Measurements from ENCODE around the gene IL1F10. TPM values are rescaled to one million over a fixed set of nuclear protein-coding genes. Genes with fewer than 3 reads are reported as not detected.
A peak's percentile ranks its signal among the peaks of the same experiment; 100 is the strongest.

IL1F10 gene
- total RNA-seq, 3 donors from 2014 or later, result not detected

DNA sequence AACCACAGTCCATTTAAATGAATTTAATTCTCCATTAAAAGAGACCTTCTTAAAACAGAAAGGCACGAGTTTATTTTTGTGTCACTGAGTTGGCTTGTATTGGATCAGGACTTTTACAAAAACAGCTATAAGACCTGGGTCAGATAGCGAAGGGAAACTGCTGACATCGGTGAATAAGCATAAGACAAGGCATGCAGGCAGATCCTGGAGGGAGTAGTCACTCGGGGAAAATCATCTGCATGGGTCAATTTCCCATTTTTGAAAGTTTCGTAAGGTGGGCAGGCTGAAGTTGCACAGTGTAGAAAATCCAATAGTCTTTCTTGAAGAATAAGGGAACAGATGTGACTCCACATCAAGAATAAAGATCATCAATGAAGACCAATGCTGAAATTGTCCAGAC lies 28.1 kb upstream of the IL1F10 start:
- no peak for ATAC-seq
- no peak for TF ChIP-seq CTCF (IDR thresholded peaks at IDR 0.05)

GRCh38 chr2:113041871-113042270 lies 25.9 kb upstream of the IL1F10 start:
- Histone ChIP-seq H3K4me1 (ENCODE audit: low read depth) (no peaks in the 10 kb centered on the region), H3K36me3 (ENCODE audit: low read depth) (no peaks in the 10 kb centered on the region), H3K9me3 (no peaks in the 10 kb centered on the region), H3K4me3 (no peak overlapping the region)
- DNase-seq (no peak), ATAC-seq (peak; percentile 62)
- TF ChIP-seq CTCF (IDR thresholded peaks at IDR 0.05), result no peak
- intact Hi-C loops (cut with DNase I, micrococcal nuclease), result no loop called here

More for the DNA sequence above, 28.1 kb upstream of the IL1F10 start:
- H3K4me3 ChIP-seq, result no peak overlapping the region
- H3K9me3 ChIP-seq, result no peaks in the 10 kb centered on the region
- DNase-seq, result no peak
- intact Hi-C loops (cut with DNase I, micrococcal nuclease), result no loop called here
- no peaks in the 10 kb centered on the region for H3K36me3 ChIP-seq (ENCODE audit: low read depth)
- H3K4me1 ChIP-seq (ENCODE audit: low read depth), result no peaks in the 10 kb centered on the region

- no peaks in the 10 kb centered on the region for H3K4me1 ChIP-seq (ENCODE audit: low read depth)
- H3K9me3 ChIP-seq, result no peaks in the 10 kb centered on the region
- DNase-seq (no peak), ATAC-seq (no peak)
- TF ChIP-seq CTCF (IDR thresholded peaks at IDR 0.05), result no peak
- intact Hi-C loops (cut with DNase I, micrococcal nuclease), result no loop called here
- H3K36me3 ChIP-seq (ENCODE audit: low read depth), result no peaks in the 10 kb centered on the region
- no peak overlapping the region for H3K4me3 ChIP-seq
These were observed 21.3 kb upstream of the IL1F10 start for GRCh38 chr2:113046465-113046864.

- Histone ChIP-seq H3K36me3 (ENCODE audit: low read depth) (no peaks in the 10 kb centered on the region), H3K4me3 (no peak overlapping the region), H3K9me3 (no peaks in the 10 kb centered on the region), H3K4me1 (ENCODE audit: low read depth) (no peaks in the 10 kb centered on the region)
- DNase-seq (no peak), ATAC-seq (no peak)
- TF ChIP-seq CTCF (IDR thresholded peaks at IDR 0.05), result no peak
- intact Hi-C loops (cut with DNase I, micrococcal nuclease), result no loop called here
These were observed 16.6 kb upstream of the IL1F10 start for GRCh38 chr2:113050921-113051895.

DNA sequence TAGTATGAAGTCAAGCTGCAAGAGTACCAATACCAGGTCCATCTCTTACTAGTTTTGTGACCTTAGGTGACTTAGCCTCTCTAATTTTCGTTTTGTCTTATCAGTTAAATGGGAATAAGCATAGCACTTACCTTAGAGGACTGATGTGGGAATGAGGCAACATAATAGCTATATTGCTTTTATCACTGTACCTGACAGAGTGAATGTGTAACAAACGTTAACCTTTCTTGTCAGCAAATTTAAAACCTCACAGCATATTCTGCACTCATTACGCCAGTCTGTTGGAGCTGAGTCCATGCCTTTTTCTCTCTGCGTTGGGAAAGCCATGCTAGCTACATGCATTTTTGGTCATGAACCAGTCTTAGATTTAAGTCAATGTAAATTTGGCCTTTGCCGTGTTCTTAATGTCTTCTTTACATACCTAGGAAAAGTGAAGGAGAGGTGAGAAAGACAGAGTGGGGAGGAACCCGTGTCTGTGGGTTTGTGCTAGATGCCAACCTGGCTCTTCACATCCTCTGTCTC lies 15.3 kb upstream of the IL1F10 start, which contains the start of gene IL36B:
Gene IL36B (minus strand): TSS at position 472 of the 522 bp plus-strand sequence.
- H3K36me3 ChIP-seq (ENCODE audit: low read depth), result no peaks in the 10 kb centered on the region
- no peak for TF ChIP-seq CTCF (IDR thresholded peaks at IDR 0.05)
- ATAC-seq, result no peak

More for the DNA sequence above, 15.3 kb upstream of the IL1F10 start, which contains the start of gene IL36B:
- no peak for DNase-seq
- peaks cover 4% of the 10 kb centered on the region for H3K4me1 ChIP-seq (ENCODE audit: low read depth)
- H3K9me3 ChIP-seq, result no peaks in the 10 kb centered on the region
- H3K4me3 ChIP-seq, result no peak within 1 kb of the TSS
- intact Hi-C loops (cut with DNase I, micrococcal nuclease), result no loop called here

Data from mucosa of descending colon (tissue), 3 donors.